Colonic mucosa (tissue), 4 donors: Measurements from ENCODE around the gene ERRFI1. TPM values are rescaled to one million over a fixed set of nuclear protein-coding genes. Genes with fewer than 3 reads are reported as not detected.

ENCODE experiments used
- DNase-seq: peaks from one replicate; pipeline ENCODE4 v3.0.0-alpha.2; 2020
- H3K27ac ChIP-seq: fragments of 200-600 bp; one replicate; pipeline ENCODE4 v1.8.0; 2021
- H3K27me3 ChIP-seq: fragments of 200-600 bp; one replicate; pipeline ENCODE4 v1.8.0; 2021
- H3K36me3 ChIP-seq: fragments of 200-600 bp; one replicate; pipeline ENCODE4 v1.8.0; 2021
- H3K4me1 ChIP-seq: fragments of 200-600 bp; one replicate; pipeline ENCODE4 v1.8.0; 2021; ENCODE audit warnings: mild to moderate bottlenecking
- H3K4me3 ChIP-seq: fragments of 200-600 bp; one replicate; pipeline ENCODE4 v1.8.0; 2021
- H3K9ac ChIP-seq, 2 donors: one replicate each; pipeline ENCODE4 v1.7.0; 2013; ENCODE audit warnings: control low read depth in 2 of 2, low read depth in 2 of 2, low read length in 2 of 2
- H3K9me3 ChIP-seq: fragments of 200-600 bp; one replicate; pipeline ENCODE4 v1.8.0; 2021
- CTCF ChIP-seq: fragments of 200-600 bp; IDR thresholded peaks from one replicate; pipeline ENCODE4 v1.8.0; 2022; ENCODE audit warnings: antibody characterized with exemption, mild to moderate bottlenecking
- intact Hi-C: fragments of 100-400 bp; cut with DNase I; formaldehyde crosslinking; loops from one replicate; pipeline ENCODE4 v1.14.1; 2022
- total RNA-seq, 2 donors: library from RNA; stranded (reverse); fragmentation: NEBNext Ultra II Directional in 1 of 2; extraction: Animal tissue kit (Norgen Biotek cat#: 25700) in 1 of 2; gene quantifications; one replicate each; pipeline ENCODE4 v1.2.1, GENCODE V29; 2021
- donor health status: healthy.
- donor health status: DM: no; HTN: no; CAD: no.
- donor health status: DM: no; HTN: no; CAD: no.

Gene ERRFI1
- total RNA-seq, 2 donors from 2014 or later, result 22.3 to 45.5 TPM

GRCh38 chr1:7995437-7995836, 30.7 kb downstream of the ERRFI1 start:
- Histone ChIP-seq H3K4me3 (no peak overlapping the region), H3K9ac (no peak overlapping the region), H3K4me1 (no peaks in the 10 kb centered on the region), H3K27me3 (no peaks in the 10 kb centered on the region), H3K36me3 (no peaks in the 10 kb centered on the region), H3K9me3 (no peaks in the 10 kb centered on the region), H3K27ac (no peak overlapping the region)
- no peak for DNase-seq
- TF ChIP-seq CTCF, result no peak
- intact Hi-C loops, result no loop called here

GRCh38 chr1:7994827-7995226, 31.3 kb downstream of the ERRFI1 start:
- no peak for TF ChIP-seq CTCF

GRCh38 chr1:7993593-7994479, 32.3 kb downstream of the ERRFI1 start:
- intact Hi-C loops, result no loop called here
- Histone ChIP-seq H3K9ac (no peak overlapping the region), H3K9me3 (no peaks in the 10 kb centered on the region), H3K4me1 (no peaks in the 10 kb centered on the region), H3K27me3 (no peaks in the 10 kb centered on the region), H3K27ac (no peak overlapping the region), H3K4me3 (no peak overlapping the region), H3K36me3 (no peaks in the 10 kb centered on the region)
- DNase-seq, result no peak
- TF ChIP-seq CTCF, result no peak

More at GRCh38 chr1:7994827-7995226, 31.3 kb downstream of the ERRFI1 start:
- no peaks in the 10 kb centered on the region for H3K27me3 ChIP-seq
- H3K9ac ChIP-seq, result no peak overlapping the region
- no peaks in the 10 kb centered on the region for H3K36me3 ChIP-seq
- H3K27ac ChIP-seq, result no peak overlapping the region
- no peaks in the 10 kb centered on the region for H3K9me3 ChIP-seq
- no peak overlapping the region for H3K4me3 ChIP-seq
- no peaks in the 10 kb centered on the region for H3K4me1 ChIP-seq
- DNase-seq, result no peak
- intact Hi-C loops, result no loop called here

GRCh38 chr1:7992885-7993284, 33.2 kb downstream of the ERRFI1 start:
- Histone ChIP-seq H3K9me3 (no peaks in the 10 kb centered on the region), H3K27ac (no peak overlapping the region), H3K4me3 (no peak overlapping the region), H3K27me3 (no peaks in the 10 kb centered on the region), H3K9ac (no peak overlapping the region), H3K4me1 (no peaks in the 10 kb centered on the region), H3K36me3 (no peaks in the 10 kb centered on the region)
- no peak for TF ChIP-seq CTCF
- DNase-seq, result no peak
- intact Hi-C loops, result no loop called here

- no peak for DNase-seq
- no peaks in the 10 kb centered on the region for H3K4me1 ChIP-seq
- no peaks in the 10 kb centered on the region for H3K9me3 ChIP-seq
- no peak for TF ChIP-seq CTCF
- no peaks in the 10 kb centered on the region for H3K36me3 ChIP-seq
- no peak overlapping the region for H3K27ac ChIP-seq
- no peak overlapping the region for H3K4me3 ChIP-seq
- no peaks in the 10 kb centered on the region for H3K27me3 ChIP-seq
- no peak overlapping the region for H3K9ac ChIP-seq
- intact Hi-C loops, result no loop called here
Observed at GRCh38 chr1:7991504-7992440, 34.3 kb downstream of the ERRFI1 start.
